HEK293 (cell line): ENCODE measurements around the gene ADK.

Experiments
- HOXA7 ChIP-seq: sonication (generic); formaldehyde crosslinking; IDR thresholded peaks from 2 replicates; pipeline ENCODE4 v1.8.1; 2022; ENCODE audit warnings: missing genetic modification reagents, borderline replicate concordance
- ZNF449 ChIP-seq: fragments of 450-650 bp; formaldehyde crosslinking; IDR thresholded peaks from 2 replicates; pipeline ENCODE4 v1.5.1; 2017; ENCODE audit warnings: missing biosample characterization, mild to moderate bottlenecking, missing genetic modification characterization, moderate library complexity
- ZNF513 ChIP-seq: fragments of 450-650 bp; IDR thresholded peaks from 2 replicates; pipeline ENCODE4 v1.5.1; 2018; ENCODE audit warnings: missing biosample characterization, missing genetic modification characterization

GRCh38 chr10:74175510-74176379, 24.7 kb downstream of the ADK start:
- TF ChIP-seq HOXA7 (no peak), ZNF513 (tag by site-specific recombination) (no peak), ZNF449 (tag by site-specific recombination) (no peak)
